ENCODE results near the gene DRD4. TPM values are rescaled to one million over a fixed set of nuclear protein-coding genes. Genes with fewer than 3 reads are reported as not detected.

Gene DRD4
- total and polyA plus RNA-seq, 2 of the 8 experiments (the other 6 are each of a cell fraction or from before 2014, with no cell fraction given), result 3.4 to 4.9 TPM

DNA sequence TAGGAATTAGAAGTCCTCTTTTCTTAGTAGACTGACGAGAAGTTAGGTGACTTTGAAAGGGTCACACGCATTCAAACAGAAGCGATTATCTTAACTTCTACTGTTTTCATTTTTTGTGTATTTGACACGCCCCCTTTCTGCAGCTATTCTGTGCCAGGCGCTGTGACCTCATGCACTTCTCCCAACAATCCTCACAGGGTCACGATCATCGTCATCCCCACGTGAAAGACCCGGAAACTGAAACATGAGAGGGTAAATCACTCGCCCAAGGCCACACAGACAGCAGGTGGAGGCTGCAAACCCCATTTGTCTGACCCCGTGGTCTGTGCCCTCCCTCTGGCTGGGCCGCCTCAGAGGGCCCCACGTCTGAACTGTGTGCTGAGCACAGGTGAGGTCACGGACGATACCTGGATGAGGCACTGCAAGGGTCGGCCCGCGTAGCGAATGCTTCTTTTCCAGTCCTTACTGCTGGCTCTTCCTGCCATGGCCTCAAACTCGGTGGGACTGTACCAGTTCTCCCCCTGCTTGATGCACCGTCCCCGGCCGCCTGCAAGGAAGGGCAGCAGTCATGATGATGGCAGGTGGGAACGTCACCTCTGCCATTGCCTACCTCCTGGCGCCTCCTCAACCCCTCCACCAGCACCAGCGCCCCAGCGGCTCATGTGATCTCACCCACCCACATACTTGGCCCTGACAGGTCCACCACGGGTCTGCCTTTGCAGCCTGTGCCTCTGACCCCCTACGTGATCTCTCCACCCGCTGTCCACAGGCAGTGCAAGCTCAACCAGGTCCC, 49.6 kb downstream of the DRD4 start (continued):
- TF ChIP-seq, protein P1, sequence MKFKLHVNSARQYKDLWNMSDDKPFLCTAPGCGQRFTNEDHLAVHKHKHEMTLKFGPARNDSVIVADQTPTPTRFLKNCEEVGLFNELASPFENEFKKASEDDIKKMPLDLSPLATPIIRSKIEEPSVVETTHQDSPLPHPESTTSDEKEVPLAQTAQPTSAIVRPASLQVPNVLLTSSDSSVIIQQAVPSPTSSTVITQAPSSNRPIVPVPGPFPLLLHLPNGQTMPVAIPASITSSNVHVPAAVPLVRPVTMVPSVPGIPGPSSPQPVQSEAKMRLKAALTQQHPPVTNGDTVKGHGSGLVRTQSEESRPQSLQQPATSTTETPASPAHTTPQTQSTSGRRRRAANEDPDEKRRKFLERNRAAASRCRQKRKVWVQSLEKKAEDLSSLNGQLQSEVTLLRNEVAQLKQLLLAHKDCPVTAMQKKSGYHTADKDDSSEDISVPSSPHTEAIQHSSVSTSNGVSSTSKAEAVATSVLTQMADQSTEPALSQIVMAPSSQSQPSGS (IDR thresholded peaks at IDR 0.05; ENCODE audit: low read length), result no peak

Data from H1 (cell line).